ENCODE data around the gene MYL9.

DNA sequence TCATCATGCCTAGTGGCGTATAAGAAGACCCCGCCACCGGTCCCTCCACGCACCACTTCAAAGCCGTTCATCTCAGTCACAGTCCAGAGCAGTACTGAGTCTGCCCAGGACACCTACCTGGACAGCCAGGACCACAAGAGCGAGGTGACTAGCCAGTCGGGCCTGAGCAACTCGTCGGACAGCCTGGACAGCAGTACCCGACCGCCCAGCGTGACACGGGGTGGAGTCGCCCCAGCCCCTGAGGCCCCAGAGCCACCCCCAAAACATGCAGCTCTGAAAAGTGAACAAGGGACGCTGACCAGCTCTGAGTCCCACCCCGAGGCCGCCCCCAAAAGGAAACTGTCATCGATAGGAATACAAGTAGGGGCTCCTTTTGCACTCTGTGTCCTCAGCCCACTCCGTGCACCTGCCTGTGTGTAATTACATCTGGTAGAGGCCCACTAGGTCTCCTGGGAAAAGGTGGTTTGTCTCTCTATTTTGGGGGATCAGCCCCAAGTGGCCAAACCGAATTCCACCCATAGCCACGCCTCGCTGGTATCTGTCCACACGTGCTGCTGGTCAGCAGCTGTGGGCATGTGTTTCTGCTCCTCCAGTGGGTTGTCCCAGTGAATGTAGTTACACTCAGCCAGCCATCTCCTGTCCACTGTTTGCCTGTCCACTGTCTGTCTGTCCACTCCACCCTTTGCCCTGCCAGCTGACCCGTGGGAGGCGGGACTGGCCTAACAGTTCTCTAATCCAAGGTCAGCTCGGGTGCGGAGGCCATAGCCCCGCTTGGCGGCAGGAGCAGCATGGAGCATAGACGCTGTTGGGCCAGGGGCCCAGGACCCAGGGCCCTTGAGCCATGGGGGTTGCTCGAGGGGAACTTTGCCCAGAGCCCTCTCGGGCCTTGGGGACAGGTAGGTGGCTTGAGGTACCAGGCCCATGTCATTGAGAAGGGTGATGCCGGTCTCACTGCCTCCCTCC, 44.3 kb upstream of the MYL9 start:
- TF ChIP-seq USF2 (IDR thresholded peaks at IDR 0.05; ENCODE audit: borderline replicate concordance, low read depth, low read length) (no peak), EZH2phosphoT487 (IDR thresholded peaks at IDR 0.05; ENCODE audit: borderline replicate concordance, low read depth) (no peak), YY1 (IDR thresholded peaks at IDR 0.05; ENCODE audit: low read depth) (no peak), MXI1 (IDR thresholded peaks at IDR 0.05; ENCODE audit: low read depth, low read length) (no peak), RAD21 (IDR thresholded peaks at IDR 0.05; ENCODE audit: low read length) (no peak), MAX (IDR thresholded peaks at IDR 0.05; ENCODE audit: low read depth) (no peak), POLR2AphosphoS5 (IDR thresholded peaks at IDR 0.05; ENCODE audit: low read depth, low read length) (no peak), RFX5 (IDR thresholded peaks at IDR 0.05; ENCODE audit: low read length) (no peak), ZBTB33 (IDR thresholded peaks at IDR 0.05; ENCODE audit: borderline replicate concordance, low read depth) (no peak), GABPA (IDR thresholded peaks at IDR 0.05; ENCODE audit: low read depth) (no peak)
- TF ChIP-seq, protein P1, sequence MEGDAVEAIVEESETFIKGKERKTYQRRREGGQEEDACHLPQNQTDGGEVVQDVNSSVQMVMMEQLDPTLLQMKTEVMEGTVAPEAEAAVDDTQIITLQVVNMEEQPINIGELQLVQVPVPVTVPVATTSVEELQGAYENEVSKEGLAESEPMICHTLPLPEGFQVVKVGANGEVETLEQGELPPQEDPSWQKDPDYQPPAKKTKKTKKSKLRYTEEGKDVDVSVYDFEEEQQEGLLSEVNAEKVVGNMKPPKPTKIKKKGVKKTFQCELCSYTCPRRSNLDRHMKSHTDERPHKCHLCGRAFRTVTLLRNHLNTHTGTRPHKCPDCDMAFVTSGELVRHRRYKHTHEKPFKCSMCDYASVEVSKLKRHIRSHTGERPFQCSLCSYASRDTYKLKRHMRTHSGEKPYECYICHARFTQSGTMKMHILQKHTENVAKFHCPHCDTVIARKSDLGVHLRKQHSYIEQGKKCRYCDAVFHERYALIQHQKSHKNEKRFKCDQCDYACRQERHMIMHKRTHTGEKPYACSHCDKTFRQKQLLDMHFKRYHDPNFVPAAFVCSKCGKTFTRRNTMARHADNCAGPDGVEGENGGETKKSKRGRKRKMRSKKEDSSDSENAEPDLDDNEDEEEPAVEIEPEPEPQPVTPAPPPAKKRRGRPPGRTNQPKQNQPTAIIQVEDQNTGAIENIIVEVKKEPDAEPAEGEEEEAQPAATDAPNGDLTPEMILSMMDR (IDR thresholded peaks at IDR 0.05) = no peak
- TF ChIP-seq, protein P2, sequence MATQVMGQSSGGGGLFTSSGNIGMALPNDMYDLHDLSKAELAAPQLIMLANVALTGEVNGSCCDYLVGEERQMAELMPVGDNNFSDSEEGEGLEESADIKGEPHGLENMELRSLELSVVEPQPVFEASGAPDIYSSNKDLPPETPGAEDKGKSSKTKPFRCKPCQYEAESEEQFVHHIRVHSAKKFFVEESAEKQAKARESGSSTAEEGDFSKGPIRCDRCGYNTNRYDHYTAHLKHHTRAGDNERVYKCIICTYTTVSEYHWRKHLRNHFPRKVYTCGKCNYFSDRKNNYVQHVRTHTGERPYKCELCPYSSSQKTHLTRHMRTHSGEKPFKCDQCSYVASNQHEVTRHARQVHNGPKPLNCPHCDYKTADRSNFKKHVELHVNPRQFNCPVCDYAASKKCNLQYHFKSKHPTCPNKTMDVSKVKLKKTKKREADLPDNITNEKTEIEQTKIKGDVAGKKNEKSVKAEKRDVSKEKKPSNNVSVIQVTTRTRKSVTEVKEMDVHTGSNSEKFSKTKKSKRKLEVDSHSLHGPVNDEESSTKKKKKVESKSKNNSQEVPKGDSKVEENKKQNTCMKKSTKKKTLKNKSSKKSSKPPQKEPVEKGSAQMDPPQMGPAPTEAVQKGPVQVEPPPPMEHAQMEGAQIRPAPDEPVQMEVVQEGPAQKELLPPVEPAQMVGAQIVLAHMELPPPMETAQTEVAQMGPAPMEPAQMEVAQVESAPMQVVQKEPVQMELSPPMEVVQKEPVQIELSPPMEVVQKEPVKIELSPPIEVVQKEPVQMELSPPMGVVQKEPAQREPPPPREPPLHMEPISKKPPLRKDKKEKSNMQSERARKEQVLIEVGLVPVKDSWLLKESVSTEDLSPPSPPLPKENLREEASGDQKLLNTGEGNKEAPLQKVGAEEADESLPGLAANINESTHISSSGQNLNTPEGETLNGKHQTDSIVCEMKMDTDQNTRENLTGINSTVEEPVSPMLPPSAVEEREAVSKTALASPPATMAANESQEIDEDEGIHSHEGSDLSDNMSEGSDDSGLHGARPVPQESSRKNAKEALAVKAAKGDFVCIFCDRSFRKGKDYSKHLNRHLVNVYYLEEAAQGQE (IDR thresholded peaks at IDR 0.05; ENCODE audit: low read depth, low read length) = no peak

All from SK-N-SH (cell line).